H9 (cell line): ENCODE measurements around the gene S100A16. TPM values are rescaled to one million over a fixed set of nuclear protein-coding genes. Genes with fewer than 3 reads are reported as not detected.

Experiments
- DNase-seq: peaks from one replicate; pipeline ENCODE4 v3.0.0-alpha.2; 2017
- H2AFZ ChIP-seq: one replicate; pipeline ENCODE4 v1.6.1; 2013; ENCODE audit warnings: mild to moderate bottlenecking, low read length, control low read depth, moderate library complexity
- H2AK5ac ChIP-seq: 2 replicates; pipeline ENCODE4 v1.6.1; 2013; ENCODE audit warnings: low read length, control low read depth, mixed read lengths; ENCODE audit not compliant: insufficient read length
- H2BK120ac ChIP-seq: one replicate; pipeline ENCODE4 v1.6.1; 2013; ENCODE audit warnings: low read depth, mild to moderate bottlenecking, low read length, control low read depth, inconsistent platforms; ENCODE audit not compliant: poor library complexity, severe bottlenecking
- H2BK12ac ChIP-seq: 2 replicates; pipeline ENCODE4 v1.6.1; 2013; ENCODE audit warnings: low read length, control low read depth, mixed read lengths, low read depth; ENCODE audit not compliant: insufficient read length
- H2BK15ac ChIP-seq: 2 replicates; pipeline ENCODE4 v1.6.1; 2013; ENCODE audit warnings: low read depth, low read length, control low read depth
- H2BK20ac ChIP-seq: one replicate; pipeline ENCODE4 v1.6.1; 2013; ENCODE audit warnings: low read depth, mild to moderate bottlenecking, low read length, control low read depth, inconsistent platforms; ENCODE audit not compliant: poor library complexity, severe bottlenecking
- H2BK5ac ChIP-seq: 2 replicates; pipeline ENCODE4 v1.6.1; 2013; ENCODE audit warnings: low read length, control low read depth, mixed read lengths; ENCODE audit not compliant: insufficient read length
- H3K14ac ChIP-seq: 2 replicates; pipeline ENCODE4 v1.6.1; 2013; ENCODE audit warnings: low read length, control low read depth; ENCODE audit not compliant: insufficient read depth
- H3K18ac ChIP-seq: 2 replicates; pipeline ENCODE4 v1.6.1; 2013; ENCODE audit warnings: low read depth, mild to moderate bottlenecking, mixed read lengths, low read length, control low read depth; ENCODE audit not compliant: insufficient read length
- H3K23ac ChIP-seq: 2 replicates; pipeline ENCODE4 v1.6.1; 2013; ENCODE audit warnings: low read length, control low read depth, mixed read lengths, low read depth; ENCODE audit not compliant: insufficient read length
- H3K23me2 ChIP-seq: 2 replicates; pipeline ENCODE4 v1.6.1; 2013; ENCODE audit warnings: low read depth, mild to moderate bottlenecking, mixed read lengths, low read length, control low read depth; ENCODE audit not compliant: insufficient read length, poor library complexity, severe bottlenecking
- H3K27ac ChIP-seq: 2 replicates; pipeline ENCODE4 v1.5.1; 2013; ENCODE audit warnings: low read length, control low read depth, mixed read lengths, low read depth; ENCODE audit not compliant: insufficient read length
- H3K27me3 ChIP-seq: 2 replicates; pipeline ENCODE4 v1.6.1; 2013; ENCODE audit warnings: low read length, control low read depth, inconsistent platforms; ENCODE audit not compliant: insufficient read depth
- H3K4ac ChIP-seq: 2 replicates; pipeline ENCODE4 v1.6.1; 2013; ENCODE audit warnings: low read depth, mild to moderate bottlenecking, control low read depth, inconsistent platforms, low read length, moderate library complexity
- H3K4me1 ChIP-seq: 2 replicates; pipeline ENCODE4 v1.6.1; 2013; ENCODE audit warnings: low read length, control low read depth, inconsistent platforms; ENCODE audit not compliant: insufficient read depth
- H3K4me2 ChIP-seq: 2 replicates; pipeline ENCODE4 v1.6.1; 2013; ENCODE audit warnings: low read length, control low read depth, mixed read lengths; ENCODE audit not compliant: insufficient read length, insufficient read depth
- H3K56ac ChIP-seq: 2 replicates; pipeline ENCODE4 v1.6.1; 2013; ENCODE audit warnings: low read depth, mild to moderate bottlenecking, mixed read lengths, low read length, control low read depth; ENCODE audit not compliant: insufficient read length
- H3K79me1 ChIP-seq: 2 replicates; pipeline ENCODE4 v1.6.1; 2013; ENCODE audit warnings: low read depth, mild to moderate bottlenecking, moderate library complexity, low read length, control low read depth, inconsistent platforms; ENCODE audit not compliant: insufficient read depth, poor library complexity, severe bottlenecking
- H3K79me2 ChIP-seq: 2 replicates; pipeline ENCODE4 v1.6.1; 2013; ENCODE audit warnings: low read length, control low read depth, inconsistent platforms; ENCODE audit not compliant: insufficient read depth
- H3K9ac ChIP-seq: 2 replicates; pipeline ENCODE4 v1.6.1; 2013; ENCODE audit warnings: low read length, control low read depth, mixed read lengths; ENCODE audit not compliant: insufficient read length; ENCODE audit errors: extremely low read depth
- H3K9me3 ChIP-seq: one replicate; pipeline ENCODE4 v1.6.1; 2013; ENCODE audit warnings: low read depth, low read length, inconsistent platforms; ENCODE audit not compliant: control insufficient read depth
- H3T11ph ChIP-seq: one replicate; pipeline ENCODE4 v1.6.1; 2013; ENCODE audit warnings: mild to moderate bottlenecking, low read length, control low read depth, inconsistent platforms
- H4K20me1 ChIP-seq: one replicate; pipeline ENCODE4 v1.6.1; 2013; ENCODE audit not compliant: control insufficient read depth, insufficient read length, insufficient read depth
- H4K5ac ChIP-seq: 2 replicates; pipeline ENCODE4 v1.6.1; 2013; ENCODE audit warnings: low read depth, mild to moderate bottlenecking, mixed read lengths, low read length, control low read depth; ENCODE audit not compliant: insufficient read length
- H4K8ac ChIP-seq: replicated peaks from 2 replicates; pipeline ENCODE4 v1.6.1; 2013; ENCODE audit warnings: low read length, control low read depth, mixed read lengths, low read depth; ENCODE audit not compliant: insufficient read length
- H4K91ac ChIP-seq: 2 replicates; pipeline ENCODE4 v1.6.1; 2013; ENCODE audit warnings: low read depth, mild to moderate bottlenecking, moderate library complexity, mixed read lengths, low read length, control low read depth; ENCODE audit not compliant: insufficient read length
- H3K27ac Mint-ChIP-seq, 3 experiments: 2 replicates in 2 of 3; 3 replicates in 1 of 3; pipeline ENCODE4 v1.8.0; 2020 to 2021; ENCODE audit warnings: mixed read lengths in 3 of 3, mild to moderate bottlenecking in 1 of 3, moderate library complexity in 1 of 3
- H3K27me3 Mint-ChIP-seq: 2 replicates; pipeline ENCODE4 v1.8.0; 2021; ENCODE audit warnings: low read depth, mild to moderate bottlenecking, moderate library complexity, mixed read lengths
- H3K36me3 Mint-ChIP-seq, 3 experiments: 2 replicates in 2 of 3; 3 replicates in 1 of 3; pipeline ENCODE4 v1.8.0; 2020 to 2021; ENCODE audit warnings: low read depth in 3 of 3, mixed read lengths in 3 of 3; ENCODE audit not compliant: insufficient read depth in 1 of 3
- H3K4me1 Mint-ChIP-seq, 2 experiments: 2 replicates each; pipeline ENCODE4 v1.8.0; 2020; ENCODE audit warnings: mixed read lengths in 2 of 2
- H3K4me3 Mint-ChIP-seq, 2 experiments: 2 replicates in 1 of 2; 3 replicates in 1 of 2; pipeline ENCODE4 v1.8.0; 2020 to 2021; ENCODE audit warnings: mild to moderate bottlenecking in 2 of 2, mixed read lengths in 2 of 2, moderate library complexity in 1 of 2
- H3K9me3 Mint-ChIP-seq, 2 experiments: 2 replicates in 1 of 2; 3 replicates in 1 of 2; pipeline ENCODE4 v1.8.0; 2020; ENCODE audit warnings: mild to moderate bottlenecking in 2 of 2, mixed read lengths in 2 of 2, moderate library complexity in 1 of 2
- CTCF ChIP-seq: fragments of 200-600 bp; sonication (generic); conservative IDR thresholded peaks from 3 replicates; pipeline ENCODE4 v1.8.0; 2021; ENCODE audit warnings: antibody characterized with exemption, mild to moderate bottlenecking
- WGBS: extraction: QIAGEN DNeasy Blood & Tissue Kit; methylation state at CpG from one replicate; pipeline ENCODE4 v1.1.7; 2013; ENCODE audit warnings: missing lambda C conversion rate, low lambda C conversion rate, mixed read lengths; ENCODE audit not compliant: insufficient read length; ENCODE audit errors: extremely low coverage; 5-methylcytosine and 5-hydroxymethylcytosine counted together
- total RNA-seq: library from RNA; stranded (reverse); gene quantifications from 2 replicates; pipeline ENCODE4 v1.2.1, GENCODE V29; 2021

The S100A16 gene
- total RNA-seq, 1 experiment from 2014 or later: 8.0 TPM

- no peak overlapping the region for H2BK15ac ChIP-seq
- no peak for TF ChIP-seq CTCF
Observed at GRCh38 chr1:153597206-153597605, 15.7 kb downstream of the S100A16 start.

More at GRCh38 chr1:153597206-153597605, 15.7 kb downstream of the S100A16 start:
- Histone ChIP-seq H3K23me2 (no peaks in the 10 kb centered on the region), H2AFZ (no peak overlapping the region), H4K8ac (no peak overlapping the region), H3K4ac (no peak overlapping the region), H4K20me1 (no peaks in the 10 kb centered on the region), H3K4me1 (peaks cover 7% of the 10 kb centered on the region; the same call in 1 of the 2 replicates), H2AK5ac (no peak overlapping the region), H3K56ac (no peak overlapping the region), H2BK120ac (no peak overlapping the region), H3K18ac (no peak overlapping the region), H2BK12ac (no peak overlapping the region), H3K79me2 (no peaks in the 10 kb centered on the region), H3K27me3 (no peaks in the 10 kb centered on the region), H3K9ac (no peak overlapping the region), H3K79me1 (no peaks in the 10 kb centered on the region), H3K23ac (no peak overlapping the region), H3K9me3 (no peaks in the 10 kb centered on the region), H2BK5ac (no peak overlapping the region), H2BK20ac (no peak overlapping the region), H4K91ac (no peak overlapping the region), H3K14ac (no peak overlapping the region), H3K4me2 (no peak overlapping the region), H3T11ph (no peak overlapping the region), H4K5ac (no peak overlapping the region), H3K27ac (no peak overlapping the region)
- Mint-ChIP-seq H3K4me3 (no peak overlapping the region), H3K4me1 (peaks cover 19% of the 10 kb centered on the region in 2 experiments), H3K27me3 (no peaks in the 10 kb centered on the region; the same call in none of the 2 replicates), H3K27ac (no peak overlapping the region), H3K36me3 (no peaks in the 10 kb centered on the region), H3K9me3 (no peaks in the 10 kb centered on the region)
- WGBS: no CpG with 5 or more reads among the region's 6 CpGs
- no peak for DNase-seq
